Tibial nerve (tissue), 4 donors: Measurements from ENCODE around the gene RAP1GAP2. TPM values are rescaled to one million over a fixed set of nuclear protein-coding genes. Genes with fewer than 3 reads are reported as not detected.

Experiments
- DNase-seq, 2 donors: peaks; one replicate each; pipeline ENCODE4 v3.0.0-alpha.2; 2019; ENCODE audit warnings: low spot score in 2 of 2
- H3K27ac ChIP-seq, 4 donors: fragments of 200-600 bp; sonication (generic) in 3 of 4; one replicate each; pipeline ENCODE4 v1.5.1; 2017 to 2019; ENCODE audit warnings: mild to moderate bottlenecking in 1 of 4
- H3K27me3 ChIP-seq, 2 donors: fragments of 200-600 bp; sonication (generic) in 1 of 2; one replicate each; pipeline versions ENCODE4 v1.5.1 to v1.6.0; 2017 to 2019
- H3K36me3 ChIP-seq, 3 donors: fragments of 200-600 bp; sonication (generic); one replicate each; pipeline ENCODE4 v1.5.1; 2018 to 2019
- H3K4me1 ChIP-seq, 4 donors: fragments of 200-600 bp; sonication (generic) in 3 of 4; one replicate each; pipeline ENCODE4 v1.5.1; 2017 to 2019
- H3K4me3 ChIP-seq, 4 donors: fragments of 200-600 bp; sonication (generic) in 3 of 4; one replicate each; pipeline ENCODE4 v1.5.1; 2017 to 2019; ENCODE audit warnings: mild to moderate bottlenecking in 1 of 4, moderate library complexity in 1 of 4
- H3K9me3 ChIP-seq, 4 donors: fragments of 200-600 bp; sonication (generic) in 3 of 4; one replicate each; pipeline ENCODE4 v1.5.1; 2017 to 2019
- EP300 ChIP-seq, 2 donors: sonication (generic); formaldehyde crosslinking; IDR thresholded peaks; one replicate each; pipeline ENCODE4 v1.6.1; 2017; ENCODE audit warnings: antibody characterized with exemption in 2 of 2, mild to moderate bottlenecking in 1 of 2
- POLR2A ChIP-seq, 2 donors: fragments of 450-650 bp; IDR thresholded peaks; one replicate each; pipeline ENCODE4 v1.6.1; 2017; ENCODE audit warnings: antibody characterized with exemption in 2 of 2, mild to moderate bottlenecking in 2 of 2, moderate library complexity in 2 of 2
- WGBS, 2 donors: methylation state at CpG; one replicate each; pipeline ENCODE4 v1.1.5; 2018; 5-methylcytosine and 5-hydroxymethylcytosine counted together
- total RNA-seq, 4 donors: library from RNA; depleted of rRNA; stranded (reverse); fragments of >200 nt; gene quantifications; one replicate each; pipeline ENCODE4 v1.1.0, GENCODE V29; 2016
- TF ChIP-seq, protein P1 (sequence below), 5 experiments: fragments of 200-600 bp in 3 of 5; fragments of 450-650 bp in 2 of 5; sonication (generic) in 3 of 5; IDR thresholded peaks; one replicate each; pipeline ENCODE4 v1.5.1; 2016 to 2019; ENCODE audit warnings: antibody characterized with exemption in 5 of 5, mild to moderate bottlenecking in 3 of 5, moderate library complexity in 2 of 5

The RAP1GAP2 gene
- total RNA-seq, 4 donors from 2014 or later, result 5.4 to 18.2 (median 11.9) TPM

DNA sequence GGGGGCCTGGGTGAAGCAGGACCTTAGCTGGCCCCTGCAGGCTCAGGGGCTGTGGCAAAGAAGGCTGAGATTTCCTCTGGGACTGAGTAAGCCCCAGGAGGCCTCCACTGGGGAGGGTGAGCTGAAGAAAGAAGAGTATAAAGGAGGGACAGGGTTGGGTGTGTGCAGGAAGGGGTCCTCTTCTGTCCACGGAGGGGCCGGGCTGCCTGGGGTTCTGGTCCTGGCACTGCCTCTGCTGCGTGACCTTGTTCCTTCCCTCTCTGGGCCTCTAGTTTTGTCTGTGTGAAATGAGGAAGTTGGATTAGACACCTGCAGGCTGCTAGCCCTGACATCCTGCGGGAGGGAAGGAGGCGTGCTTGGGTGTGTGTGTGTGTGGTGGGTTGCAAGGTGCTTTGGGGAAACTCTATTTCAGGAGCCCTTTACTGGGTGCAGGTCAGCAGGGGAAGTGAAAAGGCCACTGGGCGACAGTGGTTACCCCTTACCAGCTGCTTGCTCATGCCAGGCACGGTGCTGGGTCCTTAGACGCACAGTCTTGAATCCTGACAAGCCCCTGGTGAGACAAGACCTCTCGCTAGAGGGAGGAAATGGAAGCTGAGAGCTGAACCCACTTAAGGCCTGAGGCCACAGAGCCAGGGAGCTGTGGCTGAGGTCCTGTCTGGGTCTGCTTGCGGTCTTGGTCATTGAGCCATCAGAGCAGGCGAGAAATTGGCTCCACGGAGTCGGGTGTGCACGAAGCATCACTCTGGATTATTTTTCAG lies 206.5 kb downstream of the RAP1GAP2 start:
- H3K36me3 ChIP-seq, result no peaks in the 10 kb centered on the region
- peaks cover 0 to 41% (median 23%) of the 10 kb centered on the region in 4 donors for H3K4me1 ChIP-seq
- 54 to 64% methylated on average over 6 to 14 of the region's 14 CpGs for WGBS, 2 donors
- peak overlapping the region; percentile 77 to 93 (median 86) for H3K27ac ChIP-seq
- H3K27me3 ChIP-seq, result no peaks in the 10 kb centered on the region
- H3K4me3 ChIP-seq, result no peak overlapping the region
- no peaks in the 10 kb centered on the region for H3K9me3 ChIP-seq
- no peak for DNase-seq
- TF ChIP-seq POLR2A (IDR thresholded peaks at IDR 0.05) (no peak), EP300 (IDR thresholded peaks at IDR 0.05) (no peak)
- TF ChIP-seq, protein P1, sequence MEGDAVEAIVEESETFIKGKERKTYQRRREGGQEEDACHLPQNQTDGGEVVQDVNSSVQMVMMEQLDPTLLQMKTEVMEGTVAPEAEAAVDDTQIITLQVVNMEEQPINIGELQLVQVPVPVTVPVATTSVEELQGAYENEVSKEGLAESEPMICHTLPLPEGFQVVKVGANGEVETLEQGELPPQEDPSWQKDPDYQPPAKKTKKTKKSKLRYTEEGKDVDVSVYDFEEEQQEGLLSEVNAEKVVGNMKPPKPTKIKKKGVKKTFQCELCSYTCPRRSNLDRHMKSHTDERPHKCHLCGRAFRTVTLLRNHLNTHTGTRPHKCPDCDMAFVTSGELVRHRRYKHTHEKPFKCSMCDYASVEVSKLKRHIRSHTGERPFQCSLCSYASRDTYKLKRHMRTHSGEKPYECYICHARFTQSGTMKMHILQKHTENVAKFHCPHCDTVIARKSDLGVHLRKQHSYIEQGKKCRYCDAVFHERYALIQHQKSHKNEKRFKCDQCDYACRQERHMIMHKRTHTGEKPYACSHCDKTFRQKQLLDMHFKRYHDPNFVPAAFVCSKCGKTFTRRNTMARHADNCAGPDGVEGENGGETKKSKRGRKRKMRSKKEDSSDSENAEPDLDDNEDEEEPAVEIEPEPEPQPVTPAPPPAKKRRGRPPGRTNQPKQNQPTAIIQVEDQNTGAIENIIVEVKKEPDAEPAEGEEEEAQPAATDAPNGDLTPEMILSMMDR (IDR thresholded peaks at IDR 0.05), result no peak

DNA sequence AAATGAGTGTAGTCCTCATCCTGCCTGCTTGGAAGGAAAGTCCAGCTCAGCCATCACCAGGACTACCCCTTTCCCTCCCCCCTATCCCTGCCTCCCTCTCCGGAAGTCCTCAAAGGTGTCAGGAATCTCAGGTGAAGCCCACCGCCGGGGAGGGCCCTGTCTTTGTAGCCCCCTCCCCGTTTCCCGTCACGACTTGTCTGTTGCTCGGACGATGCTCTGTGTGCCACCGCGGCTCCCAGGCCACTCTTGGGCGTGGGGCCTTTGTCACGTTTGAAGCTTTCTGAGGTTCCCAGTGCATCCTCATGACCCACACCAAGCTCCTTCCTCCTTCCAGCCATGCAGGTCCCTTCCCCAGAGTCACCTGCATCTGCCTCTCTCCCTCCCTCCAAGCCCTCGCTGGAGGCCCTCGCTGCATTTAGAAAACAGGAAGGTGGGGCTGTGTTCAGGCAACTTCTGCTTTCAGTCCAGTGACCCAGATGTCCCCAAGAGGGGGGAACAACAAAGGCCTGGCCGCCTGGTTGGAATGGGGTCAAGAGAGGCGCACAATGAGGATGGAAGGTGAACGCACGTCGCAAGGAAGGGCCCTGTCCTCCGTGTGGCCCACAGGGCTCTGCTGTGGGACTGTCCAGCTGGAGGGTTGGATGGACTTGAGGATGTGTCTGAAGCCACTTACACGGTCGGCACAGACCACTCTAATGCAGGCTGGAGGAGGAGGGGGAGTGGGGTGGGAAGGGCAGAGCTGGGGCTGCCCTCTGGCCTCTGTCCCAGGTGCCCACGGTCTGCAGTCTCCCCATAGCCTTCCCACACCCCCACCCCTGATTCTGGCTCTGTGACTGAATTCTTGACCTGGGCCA lies 207.3 kb downstream of the RAP1GAP2 start:
- no peaks in the 10 kb centered on the region for H3K27me3 ChIP-seq
- peaks cover 0 to 41% (median 23%) of the 10 kb centered on the region in 4 donors for H3K4me1 ChIP-seq
- no peak for TF ChIP-seq POLR2A (IDR thresholded peaks at IDR 0.05)
- TF ChIP-seq, protein P1 (IDR thresholded peaks at IDR 0.05), result no peak
- TF ChIP-seq EP300 (IDR thresholded peaks at IDR 0.05), result no peak
- H3K36me3 ChIP-seq, result no peaks in the 10 kb centered on the region
- no peaks in the 10 kb centered on the region for H3K9me3 ChIP-seq
- peak overlapping the region in 2 of 4 donors; percentile 20 to 32 for H3K4me3 ChIP-seq
- DNase-seq, result peak in 1 of 2 donors; percentile 32
- WGBS, 2 donors, result 49 to 56% methylated on average over 23 of the region's 23 CpGs
- H3K27ac ChIP-seq, result peak overlapping the region; percentile 77 to 93 (median 86)

DNA sequence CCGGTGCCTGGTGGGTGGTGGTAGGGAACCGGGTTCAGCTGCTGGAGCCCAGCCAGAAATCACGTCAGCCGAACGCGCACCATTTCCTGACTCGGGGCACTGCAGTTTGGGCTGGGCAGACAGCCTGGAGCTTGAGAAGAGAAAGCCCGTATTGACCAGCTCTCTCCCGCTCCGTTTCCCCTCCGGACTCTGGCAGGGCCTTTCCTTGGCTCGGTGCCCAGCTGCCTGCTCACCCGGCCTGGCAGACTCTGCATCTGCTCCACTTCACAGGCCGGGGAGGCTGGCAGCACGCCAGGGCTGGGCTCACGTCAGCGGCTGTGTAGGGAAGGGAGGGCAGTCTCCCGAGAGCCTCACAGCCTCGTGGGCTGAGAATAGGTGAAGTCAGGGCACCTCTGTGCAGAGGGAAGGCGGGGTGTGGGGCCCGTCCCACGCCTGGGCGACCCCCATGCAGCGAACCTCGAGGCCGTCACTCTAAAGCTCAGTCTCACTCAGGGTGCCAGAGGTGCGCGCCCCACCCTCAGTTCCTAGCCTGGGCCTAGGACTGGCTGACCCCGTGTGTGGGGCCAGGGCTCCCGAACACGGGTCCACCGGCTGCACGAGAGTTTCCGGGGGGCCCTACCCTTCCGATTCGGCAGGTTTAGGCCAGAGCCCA lies 208.0 kb downstream of the RAP1GAP2 start:
- DNase-seq, result peak; percentile 95 to 99
- Histone ChIP-seq H3K36me3 (no peaks in the 10 kb centered on the region), H3K9me3 (no peaks in the 10 kb centered on the region), H3K4me3 (peak overlapping the region in 2 of 4 donors; percentile 20 to 32), H3K4me1 (peaks cover 0 to 41% (median 23%) of the 10 kb centered on the region in 4 donors), H3K27me3 (no peaks in the 10 kb centered on the region), H3K27ac (peak overlapping the region; percentile 77 to 93 (median 86))
- TF ChIP-seq POLR2A (IDR thresholded peaks at IDR 0.05) (no peak), EP300 (IDR thresholded peaks at IDR 0.05) (peak; percentile 57 to 90)
- WGBS, 2 donors, result 5 to 9% methylated on average over 20 to 35 of the region's 36 CpGs

DNA sequence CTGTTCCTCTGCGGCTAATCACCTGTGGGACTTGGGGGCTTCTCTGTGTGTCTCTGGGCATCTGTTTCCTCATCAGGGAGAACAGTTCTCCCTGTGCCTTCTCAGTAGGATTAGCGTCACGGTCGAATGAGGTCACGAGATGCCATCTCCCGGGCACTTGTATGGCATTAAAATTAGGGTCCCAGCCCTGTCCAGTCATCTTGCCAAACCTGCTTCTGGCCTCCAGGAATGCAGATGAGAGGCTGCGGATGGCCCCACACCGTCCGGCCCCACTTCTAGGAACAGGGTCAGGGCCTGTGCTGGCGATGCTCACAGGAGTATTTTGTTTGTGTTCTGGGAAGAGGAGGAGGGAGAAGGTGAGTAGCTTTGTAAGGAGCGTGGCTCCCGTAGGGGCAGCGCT lies 208.7 kb downstream of the RAP1GAP2 start:
- H3K4me1 ChIP-seq, result peaks cover 0 to 41% (median 23%) of the 10 kb centered on the region in 4 donors
- TF ChIP-seq EP300 (IDR thresholded peaks at IDR 0.05), result no peak
- TF ChIP-seq, protein P1 (IDR thresholded peaks at IDR 0.05), result no peak
- no peak for TF ChIP-seq POLR2A (IDR thresholded peaks at IDR 0.05)
- H3K27ac ChIP-seq, result peak overlapping the region; percentile 77 to 93 (median 86)
- no peaks in the 10 kb centered on the region for H3K36me3 ChIP-seq
- peak overlapping the region in 1 of 4 donors; percentile 32 for H3K4me3 ChIP-seq
- 68 to 74% methylated on average over 12 to 13 of the region's 13 CpGs for WGBS, 2 donors
- H3K9me3 ChIP-seq, result no peaks in the 10 kb centered on the region
- no peaks in the 10 kb centered on the region for H3K27me3 ChIP-seq
- peak in 1 of 2 donors; percentile 4 for DNase-seq

DNA sequence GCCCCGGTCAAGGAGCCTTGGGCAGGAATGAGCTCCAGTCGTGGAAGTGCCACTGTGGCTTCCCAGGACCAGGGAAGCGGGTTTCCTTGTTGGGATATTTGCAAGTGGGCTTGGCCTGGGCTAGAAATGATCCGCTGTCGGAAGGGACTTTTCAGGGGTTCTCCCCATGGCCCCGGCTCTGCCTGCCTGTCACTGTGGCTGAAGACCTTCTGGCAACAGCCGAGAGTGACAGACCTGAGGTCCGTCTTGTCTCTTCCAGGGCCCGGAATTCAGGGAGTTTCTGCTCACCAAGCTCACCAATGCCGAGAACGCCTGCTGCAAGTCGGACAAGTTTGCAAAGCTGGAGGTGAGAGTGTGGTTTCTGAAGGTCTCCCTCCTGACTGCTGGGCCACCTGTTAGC lies 209.5 kb downstream of the RAP1GAP2 start:
- no peak for DNase-seq
- Histone ChIP-seq H3K27ac (no peak overlapping the region), H3K4me1 (peaks cover 0 to 41% (median 23%) of the 10 kb centered on the region in 4 donors), H3K27me3 (no peaks in the 10 kb centered on the region), H3K4me3 (no peak overlapping the region), H3K9me3 (no peaks in the 10 kb centered on the region), H3K36me3 (no peaks in the 10 kb centered on the region)
- WGBS, 2 donors, result 90 to 97% methylated on average over 9 to 12 of the region's 12 CpGs
- no peak for TF ChIP-seq POLR2A (IDR thresholded peaks at IDR 0.05)
- TF ChIP-seq, protein P1 (IDR thresholded peaks at IDR 0.05), result no peak
- no peak for TF ChIP-seq EP300 (IDR thresholded peaks at IDR 0.05)
